Activated CD4-positive, alpha-beta T cell treated with anti-CD3 and anti-CD28 coated beads for 4 hours (primary cell): Measurements from ENCODE around the gene SAP30BP.
"Not testable (repeated sequence)": the region's sequence is repeated elsewhere in the genome, so short reads cannot be mapped to it uniquely, and the experiment has no call there.

Experiments
- DNase-seq, 2 donors: peaks; one replicate each; pipeline ENCODE4 v3.0.0-alpha.2; 2020

Gene SAP30BP

GRCh38 chr17:75634376-75634740 is 32.8 kb upstream of the SAP30BP start:
- no peak for DNase-seq

- no peak for DNase-seq
Measured at GRCh38 chr17:75634754-75635609, 32.2 kb upstream of the SAP30BP start.

- DNase-seq = no peak
Measured at GRCh38 chr17:75635610-75636202, 31.4 kb upstream of the SAP30BP start.

GRCh38 chr17:75636381-75637142 is 30.6 kb upstream of the SAP30BP start:
- DNase-seq = no peak

GRCh38 chr17:75637143-75637538 is 30.0 kb upstream of the SAP30BP start:
- DNase-seq = no peak

DNA sequence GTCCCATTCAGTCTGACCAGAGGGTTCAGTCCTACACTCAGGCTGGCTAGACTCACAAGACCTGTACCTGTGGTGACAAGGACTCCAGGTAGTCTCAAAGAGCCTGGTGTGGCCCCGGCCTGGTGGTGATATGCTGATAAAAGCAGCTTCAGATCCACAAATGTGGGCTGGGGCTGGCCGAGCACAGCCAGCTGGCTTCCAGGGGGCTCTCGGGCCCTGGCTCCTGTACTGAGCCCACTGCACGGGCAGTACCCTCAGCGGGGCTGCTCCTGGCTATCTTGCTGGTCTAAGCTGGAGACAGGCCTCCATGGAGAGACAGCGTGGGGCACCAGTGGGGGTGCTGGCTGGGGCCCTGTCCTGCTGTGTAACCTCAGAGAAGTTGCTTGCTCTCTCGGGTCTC is 29.6 kb upstream of the SAP30BP start:
- DNase-seq = no peak

DNA sequence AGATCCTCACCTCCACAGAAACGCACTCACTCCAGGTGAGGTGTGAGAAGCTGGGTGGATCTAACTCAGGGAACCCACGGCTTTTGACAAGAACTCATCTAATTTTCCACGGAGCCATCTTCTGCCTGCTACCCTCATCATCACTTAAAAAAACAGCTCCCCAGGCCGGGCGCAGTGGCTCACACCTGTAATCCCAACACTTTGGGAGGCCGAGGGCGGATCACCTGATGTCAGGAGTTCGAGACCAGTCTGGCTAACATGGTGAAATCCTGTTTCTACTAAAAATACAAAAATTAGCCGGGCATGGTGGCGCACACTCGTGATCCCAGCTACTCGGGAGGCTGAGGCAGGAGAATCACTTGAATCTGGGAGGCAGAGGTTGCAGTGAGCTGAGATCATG is 29.1 kb upstream of the SAP30BP start:
- DNase-seq = not testable (repeated sequence)

GRCh38 chr17:75638893-75639292 is 28.2 kb upstream of the SAP30BP start:
- DNase-seq = no peak

- DNase-seq = no peak
Measured at GRCh38 chr17:75639327-75639726, 27.8 kb upstream of the SAP30BP start.

- DNase-seq = no peak
Measured at GRCh38 chr17:75639771-75640555, 27.2 kb upstream of the SAP30BP start.

GRCh38 chr17:75640556-75641119 is 26.5 kb upstream of the SAP30BP start:
- DNase-seq = no peak

GRCh38 chr17:75641343-75641742 is 25.8 kb upstream of the SAP30BP start:
- no peak for DNase-seq

DNA sequence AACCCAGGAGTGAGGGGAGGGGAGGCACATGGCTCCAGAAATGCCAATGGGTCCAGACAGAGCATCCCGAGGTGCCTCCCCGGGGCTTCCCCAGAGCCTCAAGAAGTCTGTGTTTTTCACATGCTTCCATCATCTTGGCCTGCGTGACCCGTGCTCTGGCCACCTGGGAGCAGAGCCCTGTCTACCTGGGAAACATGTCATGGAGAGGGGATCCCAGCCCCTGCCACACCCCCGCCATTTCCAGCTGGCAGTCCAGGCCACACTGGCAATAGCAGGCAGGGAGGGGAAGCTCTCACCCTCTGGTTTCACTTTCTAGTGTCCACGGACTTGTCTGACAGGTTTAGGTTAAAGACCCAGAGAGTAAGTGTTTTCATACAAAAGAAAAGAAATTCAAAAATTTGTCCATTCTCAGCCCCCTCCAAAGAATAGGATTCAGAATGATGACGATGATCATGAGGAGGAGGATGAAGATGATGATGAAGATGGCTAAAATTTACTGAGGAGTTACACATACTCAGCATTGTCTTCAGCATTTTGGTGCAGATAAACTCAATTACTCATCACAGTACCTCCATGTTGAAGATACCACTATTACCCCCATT is 24.9 kb upstream of the SAP30BP start:
- DNase-seq = no peak

GRCh38 chr17:75642784-75643642 is 24.1 kb upstream of the SAP30BP start:
- DNase-seq = no peak

- no peak for DNase-seq
Measured at GRCh38 chr17:75643643-75644017, 23.5 kb upstream of the SAP30BP start.

DNA sequence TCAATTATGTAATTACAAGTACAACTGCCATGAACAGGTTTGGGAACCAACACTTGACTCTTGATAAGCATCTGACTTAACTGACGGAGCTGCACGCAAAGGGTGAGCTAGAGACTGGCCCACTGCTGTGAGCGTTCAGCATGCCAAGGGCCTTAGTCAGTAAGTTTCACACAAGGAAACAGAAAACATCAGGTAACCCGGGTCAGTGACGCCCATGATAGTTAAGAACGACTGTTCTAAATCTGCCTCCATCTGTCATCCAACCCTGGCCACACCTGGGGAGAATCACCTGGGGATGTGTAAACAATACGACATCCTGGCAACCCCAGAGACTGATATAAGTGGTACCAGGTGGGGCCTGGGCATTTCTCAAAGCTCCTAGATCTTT is 21.6 kb upstream of the SAP30BP start:
- DNase-seq = no peak

DNA sequence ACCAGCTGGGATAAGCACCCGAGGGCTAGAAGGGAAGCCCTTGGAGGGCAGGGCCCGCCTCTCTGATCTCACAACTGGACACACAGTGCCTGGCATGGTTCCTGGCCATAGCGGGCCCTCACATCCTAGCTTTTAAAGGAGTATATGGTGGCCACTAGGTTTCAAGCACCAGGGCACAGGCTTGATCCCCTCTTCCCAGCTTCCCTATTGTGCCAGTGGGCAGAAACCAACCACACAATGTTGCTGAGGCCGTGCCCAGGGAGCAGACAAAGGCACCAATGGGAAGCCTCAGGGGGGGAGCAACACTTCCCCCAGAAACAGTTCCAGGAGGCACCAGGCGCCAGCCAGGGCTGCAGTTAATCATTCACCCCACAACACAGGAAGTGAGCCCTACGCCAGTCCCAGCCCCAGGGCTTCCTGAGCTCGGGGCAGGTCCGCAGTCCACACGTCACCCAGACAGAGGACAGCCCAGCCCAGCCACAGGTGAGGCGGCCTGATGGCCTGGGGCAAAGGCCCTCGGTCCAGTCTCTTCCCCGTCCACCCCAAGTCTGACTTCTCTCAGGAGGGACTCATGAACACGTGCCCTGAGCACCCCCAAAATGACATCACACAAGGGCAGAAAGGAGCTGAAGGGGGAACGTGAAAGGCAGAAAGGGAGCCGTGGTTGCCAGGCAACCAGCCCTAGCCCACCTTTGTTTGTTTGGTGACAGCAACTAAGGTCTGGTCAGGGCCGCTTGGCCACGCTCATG is 21.1 kb upstream of the SAP30BP start:
- DNase-seq = no peak

GRCh38 chr17:75646638-75646992 is 20.5 kb upstream of the SAP30BP start:
- DNase-seq = no peak

GRCh38 chr17:75647061-75647460 is 20.1 kb upstream of the SAP30BP start:
- no peak for DNase-seq

- DNase-seq = no peak
Measured at GRCh38 chr17:75647921-75648320, 19.2 kb upstream of the SAP30BP start.

GRCh38 chr17:75649687-75650086 is 17.5 kb upstream of the SAP30BP start:
- no peak for DNase-seq
